K562 (cell line): ENCODE data around the gene PPP1R9B. TPM values are rescaled to one million over a fixed set of nuclear protein-coding genes. Genes with fewer than 3 reads are reported as not detected.

Source experiments
- CREB5 ChIP-seq: fragments of 250-450 bp; sonication (Bioruptor Pico); IDR thresholded peaks from 2 replicates; pipeline ENCODE4 v1.5.0; 2020; ENCODE audit warnings: mild to moderate bottlenecking
- HDAC1 ChIP-seq, 2 experiments: fragments of 450-650 bp; IDR thresholded peaks; 2 replicates each; pipeline ENCODE4 v1.6.1; 2016 to 2017; ENCODE audit warnings: inconsistent platforms in 1 of 2, mild to moderate bottlenecking in 1 of 2, moderate library complexity in 1 of 2
- HDAC8 ChIP-seq: fragments of 450-650 bp; IDR thresholded peaks from 2 replicates; pipeline ENCODE4 v1.6.1; 2016; ENCODE audit warnings: mild to moderate bottlenecking, missing genetic modification characterization, moderate library complexity, missing compliant biosample characterization
- HMBOX1 ChIP-seq: sonication (generic); IDR thresholded peaks from 2 replicates; pipeline ENCODE4 v1.6.1; 2016
- HNRNPUL1 ChIP-seq: fragments of 200-400 bp; formaldehyde crosslinking; IDR thresholded peaks from 2 replicates; pipeline ENCODE4 v1.6.1; 2017; ENCODE audit warnings: low read length
- ILK ChIP-seq: fragments of 450-650 bp; IDR thresholded peaks from 2 replicates; pipeline ENCODE4 v1.6.1; 2016; ENCODE audit warnings: missing genetic modification characterization, low read depth, mild to moderate bottlenecking, missing compliant biosample characterization, moderate library complexity, borderline replicate concordance
- JUND ChIP-seq, 2 experiments: IDR thresholded peaks; 2 replicates in 1 of 2; 3 replicates in 1 of 2; pipeline ENCODE4 v1.6.1; 2011; ENCODE audit warnings: borderline replicate concordance in 2 of 2, low read depth in 2 of 2, low read length in 2 of 2, improper control_type of control experiment in 1 of 2, missing biosample characterization in 1 of 2, missing genetic modification characterization in 1 of 2, missing genetic modification reagents in 1 of 2
- KDM1A ChIP-seq, 2 experiments: fragments of 450-650 bp; IDR thresholded peaks; 2 replicates each; pipeline ENCODE4 v1.6.1; 2016; ENCODE audit warnings: mild to moderate bottlenecking in 2 of 2
- PRDM10 ChIP-seq: fragments of 450-650 bp; IDR thresholded peaks from 2 replicates; pipeline ENCODE4 v1.6.1; 2018; ENCODE audit not compliant: partially characterized antibody
- SMAD3 ChIP-seq: fragments of 450-650 bp; formaldehyde crosslinking; conservative IDR thresholded peaks from 2 replicates; pipeline ENCODE4 v1.4.0; 2020; ENCODE audit warnings: mild to moderate bottlenecking
- SPI1 ChIP-seq: IDR thresholded peaks from 2 replicates; pipeline ENCODE4 v1.6.1; 2011; ENCODE audit warnings: low read depth, low read length, control low read depth, borderline replicate concordance
- ZBTB43 ChIP-seq: sonication (generic); formaldehyde crosslinking; IDR thresholded peaks from 2 replicates; pipeline ENCODE4 v1.8.0; 2023; ENCODE audit warnings: mild to moderate bottlenecking, missing genetic modification reagents
- ZNF584 ChIP-seq: fragments of 200-800 bp; sonication (Bioruptor generic); IDR thresholded peaks from 2 replicates; pipeline ENCODE4 v1.6.1; 2016; ENCODE audit warnings: low read depth, mild to moderate bottlenecking, missing genetic modification characterization, missing compliant biosample characterization
- ZNF609 ChIP-seq: sonication (generic); formaldehyde crosslinking; IDR thresholded peaks from 2 replicates; pipeline ENCODE4 v1.8.1; 2023; ENCODE audit warnings: missing genetic modification reagents, mild to moderate bottlenecking, borderline replicate concordance
- polyA plus RNA-seq, 8 experiments: library from polyadenylated mRNA; depleted of rRNA in 4 of 8; stranded (reverse) in 5 of 8; unstranded in 3 of 8; fragments of >200 nt; fragmentation: Nextera tagmentation in 2 of 8; fragmentation: Illumina TruSeq in 1 of 8; extraction: Ambion mirVana in 2 of 8; extraction: Trizol in 1 of 8; gene quantifications; 2 replicates each; pipeline versions ENCODE4 v1.2.1 to v1.2.3, GENCODE V29; 2011 to 2014; ENCODE audit warnings: inconsistent platforms in 1 of 8, missing spikeins in 1 of 8
- total RNA-seq, 7 experiments: library from RNA; depleted of rRNA in 6 of 7; stranded (reverse); fragments of >200 nt in 6 of 7; fragmentation: Illumina TruSeq in 2 of 7; extraction: Trizol in 2 of 7; gene quantifications; 2 replicates each; pipeline versions ENCODE4 v1.2.1 to v1.2.3, GENCODE V29; 2011 to 2021; ENCODE audit warnings: low replicate concordance in 1 of 7

The PPP1R9B gene
- total and polyA plus RNA-seq, 9 of the 15 experiments (the other 6 are each of a cell fraction or from before 2014, with no cell fraction given): 0.10 to 63.5 (median 24.7) TPM

- no peak for TF ChIP-seq CREB5
- 0 out of 2 replicates have a peak, but pooled peaks have one; percentile 1 for TF ChIP-seq SPI1
- no peak for TF ChIP-seq ILK (tag)
- no peak for TF ChIP-seq HDAC8
- TF ChIP-seq ZBTB43 (CRISPR knock-in tag): no peak
- no peak for TF ChIP-seq JUND (IDR thresholded peaks at IDR 0.05; ENCODE audit: borderline replicate concordance, low read depth, low read length)
- TF ChIP-seq JUND (tag; IDR thresholded peaks at IDR 0.05; ENCODE audit: borderline replicate concordance, low read depth, low read length): no peak
- no peak for TF ChIP-seq HNRNPUL1
- no peak for TF ChIP-seq HDAC1 (IDR thresholded peaks at IDR 0.05)
- TF ChIP-seq ZNF609 (CRISPR knock-in tag): no peak
- no peak for TF ChIP-seq SMAD3 (CRISPR knock-in tag)
- peak in 1 of 2 experiments; percentile 28; a peak in 2 of 4 replicates for TF ChIP-seq KDM1A (IDR thresholded peaks at IDR 0.05)
- TF ChIP-seq PRDM10: no peak
- no peak for TF ChIP-seq HMBOX1
- no peak for TF ChIP-seq ZNF584 (CRISPR knock-in tag)
Observed at GRCh38 chr17:50199803-50200456, 49.5 kb upstream of the PPP1R9B start (continued).
